RKO (cell line): ENCODE data around the gene MXRA7.

Experiments used
- DNase-seq: peaks from one replicate; pipeline ENCODE4 v3.0.0-alpha.2; 2016; ENCODE audit warnings: low spot score

Gene MXRA7

DNA sequence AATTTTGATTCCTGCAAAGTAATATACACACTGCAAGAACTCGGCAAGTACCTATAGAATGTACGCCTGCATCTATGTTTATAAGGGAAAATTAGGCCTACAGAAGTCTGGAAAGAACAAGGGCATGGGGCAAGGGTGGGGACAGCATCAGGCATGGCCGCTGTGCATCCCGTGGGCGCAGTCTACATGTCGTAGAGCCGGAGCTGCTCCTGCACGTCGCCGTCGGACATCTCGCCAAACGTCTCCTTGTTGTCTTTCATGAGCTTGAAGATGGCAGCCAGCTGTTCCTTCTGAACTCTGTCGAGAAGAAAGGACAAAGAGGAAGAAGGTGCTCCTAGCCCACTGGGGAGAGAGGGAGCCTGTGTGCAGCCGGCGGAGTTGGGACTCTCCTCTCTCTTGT is 33.4 kb downstream of the MXRA7 start:
- no peak for DNase-seq

DNA sequence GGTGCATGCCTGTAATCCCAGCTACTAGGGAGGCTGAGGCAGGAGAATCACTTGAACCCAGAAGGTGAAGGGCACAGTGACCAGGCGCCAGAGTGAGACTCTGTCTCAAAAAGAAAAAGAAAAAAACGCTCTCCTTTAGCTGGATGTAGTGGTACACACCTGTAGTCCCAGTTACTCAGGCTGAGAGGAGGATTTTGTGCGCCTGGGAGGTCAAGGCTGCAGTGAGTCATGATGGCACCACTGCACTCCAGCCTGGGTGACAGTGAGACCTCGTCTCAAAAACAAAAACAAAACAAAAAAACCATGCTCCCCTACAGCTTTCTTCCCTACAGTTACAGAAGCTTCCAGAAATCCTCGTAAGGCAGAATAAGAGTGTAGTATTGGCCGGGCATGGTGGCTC is 34.1 kb downstream of the MXRA7 start:
- no peak for DNase-seq

DNA sequence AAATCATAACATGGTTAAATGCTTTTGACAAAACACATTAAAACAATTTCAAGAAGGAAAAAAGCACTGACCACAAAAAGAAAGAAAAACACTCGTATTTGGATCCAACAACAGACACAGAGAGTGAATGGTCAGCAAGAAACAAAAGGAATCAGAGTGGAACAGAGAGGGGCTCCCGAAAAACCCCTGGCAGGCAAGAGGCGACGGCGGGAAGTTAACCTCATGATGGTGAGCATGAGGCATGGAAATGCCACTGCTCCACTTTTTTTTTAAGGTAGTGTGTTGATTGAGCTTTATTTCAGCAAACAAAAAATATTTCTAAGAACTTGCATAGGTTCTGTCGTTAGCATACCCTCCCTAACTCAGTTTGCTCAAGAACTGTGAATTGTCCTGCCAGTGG is 35.1 kb downstream of the MXRA7 start:
- no peak for DNase-seq

DNA sequence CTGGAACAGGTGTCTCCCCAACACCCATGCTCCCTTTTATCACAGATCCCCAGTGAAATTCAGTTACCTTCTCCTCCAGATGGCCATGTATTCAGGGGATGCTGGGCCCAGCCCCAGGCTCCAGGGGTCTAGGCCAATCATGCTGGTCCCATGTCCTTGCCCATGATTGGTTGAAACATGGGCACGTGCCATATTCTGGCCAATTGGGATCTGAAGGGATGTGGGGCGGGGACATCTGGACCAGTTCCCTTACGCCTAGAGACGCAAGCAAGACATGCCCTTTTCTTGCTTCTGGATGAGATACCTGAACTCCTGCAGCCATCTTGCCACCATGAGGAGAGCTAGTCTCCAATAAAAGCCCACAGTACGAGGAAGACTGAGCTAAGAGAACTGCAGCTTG is 36.2 kb downstream of the MXRA7 start:
- no peak for DNase-seq

DNA sequence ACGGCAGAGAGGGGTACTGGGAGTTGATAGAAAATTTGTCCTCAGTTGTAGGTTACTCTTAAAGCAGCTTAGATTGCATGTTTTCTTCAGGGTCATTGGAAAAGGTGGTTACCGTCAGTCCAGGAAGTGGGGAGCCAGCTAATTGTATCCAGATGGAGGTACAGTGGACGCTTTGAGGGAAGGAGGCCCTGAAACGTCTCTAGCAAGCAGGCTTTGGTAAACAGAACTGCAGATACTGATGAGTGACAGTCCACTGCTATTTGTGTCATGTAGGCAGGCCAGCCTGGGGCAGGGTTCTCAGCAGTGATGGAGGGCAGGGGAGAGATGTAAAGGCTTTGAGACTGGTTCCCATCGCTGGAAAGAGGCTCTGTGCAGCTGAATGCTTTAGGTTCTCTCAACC is 37.0 kb downstream of the MXRA7 start:
- no peak for DNase-seq

DNA sequence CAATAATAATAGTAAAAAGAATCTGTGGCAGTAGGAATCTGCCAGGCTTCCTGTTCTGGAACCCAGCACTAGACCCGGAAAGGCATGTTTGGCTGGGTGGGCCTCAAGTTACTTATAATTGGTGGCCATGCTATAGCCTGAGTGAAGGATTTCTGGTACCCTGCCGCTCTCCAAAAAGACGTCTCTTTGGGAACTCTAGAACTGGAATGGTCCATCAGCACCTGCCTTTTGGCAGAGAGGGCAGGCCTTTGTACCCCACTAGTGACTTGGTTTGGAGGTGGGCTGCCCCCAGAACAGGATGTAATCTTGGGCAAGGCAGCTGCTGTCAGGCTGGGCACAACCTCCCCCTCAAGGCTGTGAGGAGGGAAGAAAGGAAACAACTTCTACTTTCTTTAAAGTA is 37.9 kb downstream of the MXRA7 start:
- no peak for DNase-seq

DNA sequence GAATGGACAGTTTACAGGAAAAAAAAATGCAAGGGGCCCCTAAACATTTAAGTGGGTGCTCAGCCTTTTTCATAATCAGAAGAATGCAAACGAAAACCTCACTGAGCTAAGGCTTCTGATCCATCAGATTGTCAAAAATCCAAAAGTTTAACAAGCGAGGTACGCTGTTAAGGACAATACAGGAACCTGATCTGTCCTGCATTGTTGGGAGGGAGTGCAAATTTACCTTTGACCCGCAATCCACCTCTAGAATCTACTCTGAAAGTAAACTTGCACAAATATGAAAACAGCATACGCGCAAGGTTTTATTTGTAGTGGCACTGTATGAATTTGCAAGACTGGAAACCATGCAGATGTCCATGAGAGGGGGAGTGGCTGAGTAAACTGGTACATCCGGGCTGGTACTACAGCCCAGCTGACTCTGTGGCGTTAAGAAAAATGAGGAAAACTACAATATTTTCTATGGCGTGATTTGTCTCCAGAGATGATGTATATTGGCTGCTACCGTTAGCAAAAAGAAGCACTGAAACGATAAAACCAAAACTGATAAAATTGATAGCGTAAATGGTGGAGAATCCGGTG is 38.4 kb downstream of the MXRA7 start:
- peak; percentile 7 for DNase-seq

DNA sequence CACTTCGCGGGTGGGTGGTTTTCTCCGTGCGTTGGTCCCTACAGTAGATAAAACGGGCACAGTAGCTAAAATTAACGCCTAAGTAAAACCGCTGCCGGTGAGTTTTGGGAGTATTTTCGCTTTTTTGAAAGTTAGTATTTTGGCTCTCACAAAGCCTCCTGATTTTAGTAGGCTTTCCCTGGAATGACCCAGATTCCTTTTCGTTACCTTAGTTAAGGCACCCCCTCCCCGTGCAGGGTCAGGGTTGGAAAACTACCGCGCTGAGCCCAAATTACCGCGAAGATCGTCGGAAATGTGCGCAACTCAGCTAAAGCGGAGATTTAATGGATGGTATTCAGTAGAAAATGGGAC is 38.9 kb downstream of the MXRA7 start:
- DNase-seq = no peak

DNA sequence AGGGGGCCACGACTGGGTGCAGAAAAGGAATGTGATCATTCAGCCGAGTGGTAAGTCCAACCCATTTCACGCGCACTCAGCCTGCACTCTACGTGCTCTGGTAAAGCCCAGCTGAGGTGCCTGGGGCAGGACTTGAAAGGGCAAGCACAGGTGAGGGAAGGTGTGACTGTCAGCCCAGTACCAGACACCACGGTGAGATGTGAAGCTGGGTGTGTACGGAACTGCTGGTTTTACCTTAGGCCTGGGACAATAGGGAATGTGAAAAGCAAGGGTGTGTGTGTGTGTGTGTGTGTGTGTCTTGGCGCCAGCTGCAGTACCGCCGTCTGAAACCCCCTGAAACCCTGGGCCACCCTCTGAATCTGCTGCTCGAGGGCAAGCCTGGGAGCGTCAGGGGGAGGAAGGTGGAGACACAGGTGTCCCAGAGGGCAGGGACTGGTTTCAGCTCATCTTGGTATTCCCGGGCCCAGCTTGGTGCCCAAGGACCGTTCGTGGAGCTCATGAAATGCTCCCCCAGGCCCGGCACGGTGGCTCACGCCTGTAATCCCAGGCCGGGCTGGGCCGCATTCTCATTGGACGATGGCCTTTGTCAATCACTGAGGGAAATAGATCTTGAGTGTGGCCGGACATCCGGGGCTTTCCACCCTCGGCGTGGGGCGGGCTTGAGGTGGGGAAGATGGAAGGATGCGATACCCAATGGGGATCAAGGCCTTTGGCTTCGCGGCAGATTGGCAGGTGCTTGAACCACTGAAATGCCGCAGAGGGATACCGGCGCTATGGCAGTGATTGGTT is 39.4 kb downstream of the MXRA7 start:
- DNase-seq = peak; percentile 99

DNA sequence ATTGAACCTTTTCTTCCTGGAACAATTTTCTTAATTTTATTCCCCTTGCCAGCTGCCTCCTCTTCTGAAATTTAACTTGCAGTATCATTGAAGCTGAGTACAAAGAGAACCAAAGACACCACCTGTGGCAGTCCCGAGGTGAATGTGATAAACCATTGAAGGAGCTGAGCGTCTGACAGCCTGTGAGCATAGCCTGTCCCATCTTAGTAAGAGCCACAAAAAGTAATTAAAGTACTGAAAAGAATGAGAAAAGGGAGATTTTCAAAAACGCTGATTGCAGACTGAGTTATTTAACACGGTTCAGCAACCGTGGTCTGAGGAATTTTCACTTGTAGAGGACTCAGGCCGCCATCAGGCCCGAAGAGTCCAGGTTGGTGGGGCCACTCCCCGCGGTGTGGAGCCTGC is 40.0 kb downstream of the MXRA7 start:
- no peak for DNase-seq

DNA sequence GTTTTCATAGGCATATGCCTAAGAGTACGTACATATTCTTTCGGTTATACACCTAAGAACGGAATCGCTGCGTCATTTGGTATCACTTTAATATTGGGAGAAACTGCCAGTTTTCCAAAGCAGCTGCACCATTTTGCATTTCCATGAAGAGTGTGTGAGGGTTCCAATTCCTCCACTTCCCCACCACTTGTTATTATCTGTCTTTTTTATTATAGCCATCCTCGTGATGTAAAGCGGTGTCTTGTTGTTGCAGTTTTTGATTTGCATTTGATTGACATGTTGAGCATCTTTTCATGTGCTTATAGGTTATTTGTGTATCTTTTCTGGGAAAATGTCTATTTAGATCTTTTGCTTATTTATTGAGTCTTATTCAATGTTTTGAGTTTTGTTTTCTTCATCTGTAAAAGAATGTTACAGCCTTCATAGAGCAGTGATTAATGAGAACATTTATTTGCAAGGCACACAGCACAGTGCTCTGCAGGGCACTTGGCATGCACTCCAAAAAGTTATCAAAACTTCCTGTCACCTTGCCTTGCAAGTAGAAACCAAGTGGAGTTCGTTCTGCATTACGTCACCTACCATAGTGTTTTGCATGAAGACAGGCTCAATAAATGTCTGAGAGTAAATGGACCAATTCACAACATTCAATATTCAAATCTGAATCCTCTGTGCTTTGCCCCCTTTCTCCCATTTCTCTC is 40.6 kb downstream of the MXRA7 start:
- no peak for DNase-seq

DNA sequence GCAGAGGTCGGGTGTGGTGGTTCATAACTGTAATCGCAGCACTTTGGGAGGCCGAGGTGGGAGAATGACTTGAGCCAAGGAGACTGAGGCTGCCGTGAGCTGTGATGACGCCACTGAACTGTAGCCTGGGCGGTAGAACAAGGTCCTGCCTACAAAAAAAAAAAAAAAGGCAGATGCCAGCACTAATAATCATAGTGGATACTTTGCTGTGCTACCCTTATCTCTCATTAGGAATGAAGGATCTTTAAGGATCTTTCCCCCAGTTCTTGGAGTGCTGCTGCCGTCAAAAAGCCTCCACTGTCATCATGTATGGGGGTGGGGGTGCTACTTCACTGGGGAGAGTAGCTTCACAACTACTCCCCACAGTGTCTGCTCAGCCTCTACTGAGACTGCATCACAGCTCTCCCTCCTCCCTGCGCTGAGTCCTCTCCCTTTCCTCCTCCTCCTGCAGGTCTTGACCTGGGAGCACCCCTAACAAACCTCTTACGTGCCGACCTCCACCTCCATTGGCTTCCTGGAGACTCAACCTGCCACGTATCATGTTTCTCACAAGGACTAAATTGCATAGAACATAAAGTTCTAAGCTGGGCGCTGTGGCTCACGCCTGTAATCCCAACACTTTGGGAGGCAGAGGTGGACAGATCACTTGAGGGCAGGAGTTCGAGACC is 42.8 kb downstream of the MXRA7 start:
- no peak for DNase-seq

DNA sequence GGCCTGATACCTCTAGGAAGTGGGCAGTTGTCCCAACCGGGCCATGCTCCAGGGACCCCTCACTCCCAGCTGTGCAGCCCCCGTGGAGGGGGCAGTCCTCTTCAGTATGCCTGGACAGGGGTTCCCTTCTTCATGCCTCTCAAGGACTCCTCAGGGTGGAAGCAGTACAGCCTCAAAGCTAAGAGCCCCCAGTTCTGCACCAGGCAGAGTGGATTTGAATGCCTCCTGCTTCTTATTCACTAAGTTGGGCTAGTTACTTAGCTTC is 43.3 kb downstream of the MXRA7 start:
- DNase-seq = no peak

DNA sequence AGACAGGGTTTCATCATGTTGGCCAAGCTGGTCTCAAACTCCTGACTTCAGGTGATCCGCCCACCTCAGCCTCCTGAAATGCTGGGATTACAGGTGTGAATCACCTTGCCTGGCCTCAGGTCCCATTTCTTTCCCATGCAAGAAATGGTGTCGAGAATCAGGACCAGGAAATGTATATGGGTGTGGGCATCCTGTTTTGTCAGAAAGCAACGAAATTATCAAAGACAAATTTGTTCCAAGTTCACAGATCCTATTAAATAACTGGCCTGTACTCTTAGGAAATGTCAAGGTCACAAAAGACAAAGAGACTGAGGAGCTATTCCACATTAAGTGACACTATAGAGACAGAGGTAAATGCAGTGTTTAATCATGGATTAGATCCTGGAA is 50.1 kb downstream of the MXRA7 start:
- DNase-seq = no peak

DNA sequence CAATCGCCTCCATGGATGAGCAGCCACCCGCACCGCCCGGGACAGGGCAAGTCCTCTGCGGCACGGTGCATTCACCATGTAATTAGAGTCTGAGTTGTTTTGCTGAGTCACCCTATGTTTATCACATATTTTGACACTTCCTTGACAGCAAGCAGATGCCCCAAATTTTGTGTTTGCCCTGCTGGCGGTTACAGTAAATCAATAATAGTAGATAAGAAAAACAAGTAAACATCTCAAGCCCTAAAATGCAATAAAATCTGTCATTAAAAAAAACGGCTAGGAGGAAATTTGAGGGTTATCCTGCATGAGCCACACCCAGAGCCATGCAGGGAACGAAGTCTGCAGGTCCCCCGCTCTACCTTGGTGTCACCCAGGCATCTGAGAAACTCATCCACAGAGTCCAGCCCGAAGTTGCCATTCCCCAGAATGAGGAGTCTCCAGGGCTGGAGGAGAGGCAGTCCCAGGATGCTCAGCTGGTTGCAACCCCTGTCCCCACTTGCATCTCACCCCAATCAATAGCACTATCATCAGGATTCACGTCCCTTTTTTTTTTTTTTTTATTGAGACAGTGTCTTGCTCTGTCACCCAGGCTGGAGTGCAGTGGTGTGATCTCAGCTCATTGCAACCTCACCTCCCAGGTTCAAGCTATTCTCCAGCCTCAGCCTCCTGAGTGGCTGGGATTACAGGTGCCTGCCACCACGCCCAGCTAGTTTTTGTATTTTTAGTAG is 50.7 kb downstream of the MXRA7 start:
- peak; percentile 30 for DNase-seq

DNA sequence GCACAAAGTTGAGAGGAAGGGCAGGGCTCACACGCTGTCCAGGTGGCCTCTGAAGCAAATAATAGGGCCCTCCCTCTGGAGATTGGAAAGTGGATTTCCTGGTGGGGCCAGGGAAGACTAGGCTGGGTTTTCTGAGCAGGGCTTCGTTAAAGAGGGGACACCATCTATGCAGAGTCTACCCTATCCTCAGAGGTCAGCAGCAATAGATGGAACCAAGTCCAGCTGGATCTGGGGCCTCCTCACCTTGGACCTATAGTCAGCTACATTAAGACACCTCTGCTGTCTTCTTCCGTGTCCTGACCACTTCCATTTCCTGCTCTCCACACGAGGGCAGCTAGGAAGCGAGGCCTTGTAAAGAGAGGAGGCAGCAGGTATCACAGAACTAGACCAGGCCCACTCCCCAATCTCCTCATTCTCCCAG is 52.5 kb downstream of the MXRA7 start:
- DNase-seq = no peak

DNA sequence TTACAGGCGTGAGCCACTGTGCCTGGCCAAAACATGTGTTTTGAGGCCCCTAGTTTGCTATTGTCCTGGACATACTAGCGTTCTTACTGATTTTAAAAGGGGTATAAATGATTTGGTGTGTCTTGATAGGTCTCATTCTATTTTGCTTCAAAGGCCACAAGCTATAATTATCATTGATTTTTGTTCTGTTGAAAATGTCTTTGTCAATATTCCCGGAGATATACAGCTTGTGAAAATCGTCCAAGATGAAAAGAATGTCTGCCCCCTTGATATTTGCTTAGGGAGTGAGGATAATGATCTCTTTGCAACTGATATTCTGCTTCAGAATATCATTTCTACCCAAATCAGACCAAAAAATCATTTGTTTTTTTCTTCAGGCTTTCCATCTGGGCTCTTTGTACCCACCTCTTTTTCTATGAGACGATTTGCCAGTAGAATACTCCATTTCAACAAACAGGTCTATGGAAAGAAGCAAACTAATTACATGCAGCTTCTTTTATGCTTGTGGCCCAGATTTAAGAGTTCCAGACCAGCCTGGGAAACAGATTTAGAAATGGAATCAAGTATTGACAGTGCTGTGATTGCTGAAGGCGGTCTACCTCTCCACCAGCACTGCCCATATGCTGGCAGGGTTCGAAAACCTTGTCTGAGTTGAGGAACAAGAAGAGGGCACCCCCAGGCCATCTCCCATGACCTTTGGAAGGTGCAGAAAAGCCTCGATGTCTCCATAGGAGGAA is 53.1 kb downstream of the MXRA7 start:
- no peak for DNase-seq

DNA sequence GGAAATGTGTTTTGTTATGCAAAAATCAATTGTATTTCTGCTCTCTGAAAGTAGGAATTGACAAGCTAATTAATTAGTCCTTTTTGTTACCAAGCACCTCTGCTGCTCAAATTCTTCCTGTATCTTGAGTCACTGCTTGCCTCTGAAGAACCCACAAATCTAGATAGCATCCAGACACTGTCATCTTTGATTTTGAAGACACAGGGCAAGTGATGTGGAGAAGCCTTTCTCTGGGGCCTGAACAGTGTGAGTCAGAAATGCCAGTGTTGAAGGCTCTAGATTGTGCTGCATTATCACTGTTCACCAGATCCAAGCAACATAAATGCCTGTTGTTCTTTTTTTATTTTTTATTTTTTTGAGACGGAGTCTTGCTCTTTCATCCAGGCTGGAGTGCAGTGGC is 56.4 kb downstream of the MXRA7 start:
- DNase-seq = no peak

DNA sequence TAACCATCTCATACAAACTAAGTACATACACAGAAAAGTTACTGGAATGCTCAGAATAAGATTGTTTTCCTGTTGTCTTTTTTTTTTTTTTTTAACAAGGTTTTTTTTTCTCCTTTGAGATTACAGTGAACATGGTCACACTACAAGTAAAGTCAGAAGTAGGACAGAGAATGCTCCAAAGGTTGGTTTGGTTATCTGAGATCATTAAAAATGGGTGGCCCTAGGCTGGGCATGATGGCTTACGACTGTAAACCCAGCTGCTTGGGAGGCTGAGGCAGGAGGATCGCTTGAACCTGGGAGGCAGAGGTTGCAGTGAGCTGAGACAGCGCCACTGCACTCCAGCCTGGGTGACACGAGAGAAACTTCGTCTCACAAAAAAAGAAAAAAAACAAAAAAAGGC is 60.3 kb downstream of the MXRA7 start:
- DNase-seq = no peak

DNA sequence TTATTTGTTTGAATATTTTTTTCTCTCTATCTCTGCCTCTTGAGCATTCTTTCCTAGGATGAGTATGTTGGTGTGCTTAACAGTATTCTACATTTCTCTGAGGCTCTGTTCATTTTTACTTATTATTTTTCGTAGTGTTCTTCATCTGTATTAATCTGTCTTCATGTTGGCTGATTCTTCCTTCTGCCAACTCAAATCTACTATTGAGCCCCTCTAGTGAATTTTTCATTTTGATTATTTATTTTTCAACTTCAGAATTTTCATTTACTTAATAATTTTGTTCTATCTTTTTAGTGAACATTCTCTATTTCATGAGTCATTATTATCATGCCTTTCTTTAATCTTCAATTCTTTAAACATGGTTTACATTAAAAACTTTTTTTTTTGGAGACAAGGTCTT is 64.1 kb downstream of the MXRA7 start:
- no peak for DNase-seq

DNA sequence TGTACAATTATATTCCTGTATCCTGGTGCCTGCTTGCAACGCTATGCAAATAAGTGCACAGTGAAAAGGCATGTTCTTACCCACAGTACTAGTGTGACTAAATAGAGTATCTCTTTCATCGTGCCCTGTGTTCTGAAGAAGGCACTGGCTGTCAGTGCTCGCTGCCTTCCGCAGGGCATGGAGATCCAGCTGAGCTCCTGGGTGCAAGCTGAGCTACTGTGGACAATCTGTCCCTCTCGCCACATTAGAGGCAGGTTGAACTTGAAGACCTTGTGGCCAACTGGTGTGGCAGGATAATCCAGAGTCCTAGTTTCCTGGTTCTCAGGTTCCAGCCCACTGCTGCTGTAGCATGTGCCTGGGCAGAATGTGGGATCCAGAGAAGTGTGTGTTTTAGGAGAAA is 65.3 kb downstream of the MXRA7 start:
- DNase-seq = no peak

DNA sequence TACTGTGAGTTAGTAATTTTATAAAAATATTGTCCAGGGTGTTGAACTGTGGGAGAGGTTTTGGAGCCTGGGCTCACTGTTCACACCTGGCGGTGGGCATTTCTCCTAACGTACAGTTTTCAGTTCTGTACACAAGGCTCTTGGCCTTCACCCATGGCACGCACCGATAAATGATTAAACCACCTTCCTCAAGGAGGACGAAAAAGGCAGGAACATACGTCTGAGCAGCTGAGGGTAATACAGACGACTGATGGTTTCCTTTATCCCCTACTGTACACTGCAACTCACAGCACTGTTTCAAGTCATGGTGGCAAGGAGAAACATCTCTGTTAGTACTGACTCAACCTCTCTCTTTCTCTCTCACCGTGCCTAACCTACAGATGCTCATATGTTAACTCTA is 65.8 kb downstream of the MXRA7 start:
- no peak for DNase-seq
